Measurements from ENCODE around the gene KATNB1.
"Not testable (repeated sequence)": the region's sequence is repeated elsewhere in the genome, so short reads cannot be mapped to it uniquely, and the experiment has no call there.

Gene KATNB1

DNA sequence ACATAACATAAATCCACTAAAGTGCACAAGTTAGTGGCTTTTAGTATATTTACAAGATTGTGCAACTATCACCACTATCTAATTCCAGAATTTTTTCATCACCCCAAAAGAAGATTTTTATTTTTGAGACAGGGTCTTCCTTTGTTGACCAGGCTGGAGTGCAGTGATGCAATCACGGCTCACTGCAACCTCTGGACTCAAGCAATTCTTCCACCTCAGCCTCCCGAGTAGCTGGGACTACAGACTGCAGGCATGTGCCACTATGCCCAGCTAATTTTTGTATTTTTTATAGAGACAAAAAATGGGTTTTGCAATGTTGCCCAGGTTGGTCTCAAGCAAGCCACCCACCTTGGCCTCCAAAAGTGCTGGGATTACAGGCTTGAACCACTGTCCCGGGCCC is 25.9 kb upstream of the KATNB1 start:
- Mint-ChIP-seq H3K27ac (no peak overlapping the region), H3K27me3 (no peaks in the 10 kb centered on the region), H3K9me3 (ENCODE audit: low read depth) (no peaks in the 10 kb centered on the region), H3K4me1 (ENCODE audit: low read depth) (no peaks in the 10 kb centered on the region), H3K4me3 (no peak overlapping the region), H3K36me3 (peaks cover 2% of the 10 kb centered on the region)

DNA sequence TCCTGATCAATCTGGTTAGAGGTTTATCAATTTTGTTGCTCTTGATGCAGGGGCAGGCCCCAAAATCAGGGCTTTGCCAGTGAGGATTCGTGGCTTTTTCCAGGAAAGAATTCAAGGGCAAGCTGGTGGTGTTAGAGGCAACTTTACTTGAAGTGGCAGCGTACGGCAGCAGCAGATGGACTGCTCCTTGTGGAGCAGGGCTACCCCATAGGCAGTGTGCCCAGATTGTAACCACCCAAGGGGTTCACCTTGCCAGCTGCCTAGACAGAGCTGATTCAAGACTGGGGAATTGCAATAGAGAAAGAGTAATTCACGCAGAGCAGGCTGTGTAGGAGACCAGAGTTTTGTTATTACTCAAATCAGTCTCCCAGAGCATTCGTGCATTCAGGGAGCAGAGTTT is 24.2 kb upstream of the KATNB1 start:
- Mint-ChIP-seq H3K36me3 (peaks cover 2% of the 10 kb centered on the region), H3K27me3 (no peaks in the 10 kb centered on the region), H3K9me3 (ENCODE audit: low read depth) (no peaks in the 10 kb centered on the region), H3K4me3 (no peak overlapping the region), H3K27ac (no peak overlapping the region), H3K4me1 (ENCODE audit: low read depth) (no peaks in the 10 kb centered on the region)

DNA sequence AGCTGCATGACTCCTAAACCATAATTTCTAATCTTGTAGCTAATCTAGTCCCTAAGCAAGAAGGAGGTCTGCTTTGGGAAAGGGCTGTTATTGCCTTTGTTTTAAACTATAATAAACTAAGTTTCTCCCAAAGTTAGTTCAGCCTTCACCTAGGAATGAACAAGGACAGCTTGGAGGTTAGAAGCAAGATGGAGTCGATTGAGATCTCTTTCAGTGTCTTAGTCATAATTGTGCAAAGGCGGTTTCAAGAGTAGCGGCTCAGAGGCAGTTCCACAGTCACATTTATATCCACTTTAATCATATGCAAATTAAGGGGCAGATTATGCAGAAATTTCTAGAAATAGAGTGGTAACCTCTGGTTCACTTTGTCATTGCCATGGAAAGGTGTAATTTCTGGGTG is 23.6 kb upstream of the KATNB1 start:
- Mint-ChIP-seq H3K36me3 (peaks cover 2% of the 10 kb centered on the region), H3K9me3 (ENCODE audit: low read depth) (no peaks in the 10 kb centered on the region), H3K27ac (peak overlapping the region; percentile 24), H3K4me3 (no peak overlapping the region), H3K27me3 (no peaks in the 10 kb centered on the region), H3K4me1 (ENCODE audit: low read depth) (no peaks in the 10 kb centered on the region)

DNA sequence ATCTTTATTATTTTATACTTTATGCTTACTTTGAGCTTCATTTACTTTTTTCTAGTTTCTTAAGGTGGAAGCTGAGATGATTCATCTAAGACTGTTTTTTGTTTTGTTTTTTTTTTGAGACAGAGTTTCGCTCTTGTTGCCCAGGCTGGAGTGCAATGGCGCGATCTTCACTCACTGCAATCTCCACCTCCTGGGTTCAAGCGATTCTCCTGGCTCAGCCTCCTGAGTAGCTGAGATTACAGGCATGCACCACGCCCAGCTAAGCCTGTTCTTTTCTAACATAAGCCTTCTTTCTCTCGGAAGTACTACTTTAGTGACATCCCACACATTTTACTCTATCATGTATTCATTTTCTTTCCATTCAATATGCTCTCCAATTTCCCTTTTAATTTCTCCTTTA is 23.0 kb upstream of the KATNB1 start:
- not testable (repeated sequence) for H3K9me3 Mint-ChIP-seq (ENCODE audit: low read depth); H3K27ac Mint-ChIP-seq; H3K36me3 Mint-ChIP-seq; H3K4me3 Mint-ChIP-seq; H3K4me1 Mint-ChIP-seq (ENCODE audit: low read depth); H3K27me3 Mint-ChIP-seq

DNA sequence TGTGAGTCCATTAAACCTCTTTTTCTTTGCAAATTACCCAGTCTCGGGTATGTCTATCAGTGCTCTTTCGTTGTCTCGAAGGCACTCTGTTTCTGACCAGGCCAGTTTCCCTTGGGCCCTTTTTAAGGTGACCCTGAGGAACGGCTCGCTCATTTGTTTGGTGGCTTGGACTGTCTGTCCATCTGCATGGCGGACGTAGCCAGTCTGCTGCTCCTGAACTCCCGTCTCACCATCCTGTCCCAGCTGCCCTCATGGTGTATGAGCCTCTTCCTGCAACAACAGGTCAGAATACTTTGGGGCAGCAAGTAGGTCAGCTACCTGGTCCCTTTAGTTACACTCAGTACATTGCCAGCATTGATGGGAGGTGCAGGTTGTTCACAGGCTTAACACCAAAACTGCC is 22.0 kb upstream of the KATNB1 start:
- Mint-ChIP-seq H3K27ac (no peak overlapping the region), H3K36me3 (no peaks in the 10 kb centered on the region), H3K4me3 (no peak overlapping the region), H3K27me3 (no peaks in the 10 kb centered on the region), H3K4me1 (ENCODE audit: low read depth) (no peaks in the 10 kb centered on the region), H3K9me3 (ENCODE audit: low read depth) (no peaks in the 10 kb centered on the region)

DNA sequence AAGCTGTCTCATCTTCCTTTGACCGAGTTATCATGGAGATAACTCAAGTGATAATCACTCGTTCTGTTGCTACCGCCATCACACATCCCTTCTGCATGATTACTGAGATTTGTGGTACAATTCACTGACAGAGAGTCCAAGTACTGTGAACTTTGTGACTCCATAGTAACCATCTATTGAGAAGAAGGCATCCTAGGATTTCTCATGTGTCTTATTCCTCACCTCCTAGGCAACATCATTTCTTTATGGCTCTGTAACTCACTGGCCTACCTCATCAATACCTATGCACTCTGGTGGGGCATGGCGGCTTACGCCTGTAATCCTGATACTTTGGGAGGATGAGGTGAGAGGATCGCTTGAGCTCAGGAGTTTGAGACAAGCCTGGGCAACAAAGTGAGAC is 21.5 kb upstream of the KATNB1 start:
- no peaks in the 10 kb centered on the region for H3K9me3 Mint-ChIP-seq (ENCODE audit: low read depth)
- no peaks in the 10 kb centered on the region for H3K27me3 Mint-ChIP-seq
- H3K27ac Mint-ChIP-seq: no peak overlapping the region
- H3K4me1 Mint-ChIP-seq (ENCODE audit: low read depth): no peaks in the 10 kb centered on the region
- no peak overlapping the region for H3K4me3 Mint-ChIP-seq
- no peaks in the 10 kb centered on the region for H3K36me3 Mint-ChIP-seq

DNA sequence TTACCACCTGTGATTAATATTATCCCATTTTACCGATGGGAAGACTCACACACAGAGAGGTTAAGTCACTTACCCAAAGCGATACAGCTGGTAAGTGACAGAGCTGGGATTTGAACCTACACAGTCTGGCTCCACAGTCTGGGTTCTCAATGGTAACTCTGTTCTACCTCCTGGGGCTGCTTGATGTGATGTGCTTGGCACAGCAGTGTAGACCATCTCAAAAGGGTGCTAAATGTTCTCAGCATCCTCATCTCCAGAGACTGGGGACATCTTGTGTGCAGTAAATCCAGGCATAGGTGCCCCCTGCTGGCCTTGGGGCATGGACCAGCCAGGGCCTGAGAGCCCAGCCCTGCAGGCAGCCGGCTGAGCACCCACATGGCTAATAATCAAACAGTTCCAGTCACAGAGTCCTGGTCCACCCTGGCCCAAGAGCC is 15.4 kb upstream of the KATNB1 start:
- Mint-ChIP-seq H3K27ac (no peak overlapping the region), H3K36me3 (no peaks in the 10 kb centered on the region), H3K9me3 (ENCODE audit: low read depth) (no peaks in the 10 kb centered on the region), H3K4me3 (no peak overlapping the region), H3K27me3 (no peaks in the 10 kb centered on the region), H3K4me1 (ENCODE audit: low read depth) (no peaks in the 10 kb centered on the region)

DNA sequence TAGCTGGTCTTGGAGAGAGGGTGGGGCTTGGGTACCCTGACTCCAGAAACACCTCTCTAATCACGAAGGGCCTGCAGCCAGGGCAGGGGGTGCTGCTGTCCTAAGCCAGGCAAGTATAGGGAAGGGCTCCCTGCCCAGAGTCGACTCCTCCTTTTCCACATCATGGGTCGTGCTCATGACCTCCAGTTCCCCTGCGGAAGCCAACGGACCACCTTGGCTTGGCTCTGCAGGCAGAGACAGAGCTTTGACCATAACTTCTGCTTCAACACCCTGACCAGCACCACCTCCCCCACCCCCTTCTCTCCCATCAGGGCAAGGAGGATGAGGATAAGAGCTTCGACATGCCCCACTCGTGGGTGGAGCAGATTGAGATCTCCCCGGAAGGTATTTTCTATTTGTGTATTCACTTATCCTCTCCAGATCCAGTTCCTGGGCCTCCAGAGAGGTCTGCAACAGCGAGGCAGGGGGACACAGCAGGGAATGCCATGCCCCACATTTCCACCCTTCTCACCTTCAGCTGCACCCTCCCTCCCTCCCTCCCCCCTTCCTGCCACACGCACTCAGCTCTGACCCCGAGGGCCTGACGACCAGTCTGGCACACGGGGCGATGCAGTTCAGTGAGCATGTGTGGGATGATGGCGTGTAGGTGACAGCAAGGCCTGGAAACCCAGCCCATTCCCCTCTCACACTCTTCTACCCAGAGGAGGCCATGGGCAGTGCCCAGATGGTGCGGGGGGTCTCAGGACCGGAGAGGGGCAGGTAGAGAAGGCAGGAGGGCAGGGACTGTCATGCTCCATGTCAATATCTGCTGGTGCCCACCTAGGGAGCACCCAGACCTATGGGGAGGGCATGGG is 14.0 kb upstream of the KATNB1 start:
- Mint-ChIP-seq H3K4me1 (ENCODE audit: low read depth) (no peaks in the 10 kb centered on the region), H3K36me3 (no peaks in the 10 kb centered on the region)

DNA sequence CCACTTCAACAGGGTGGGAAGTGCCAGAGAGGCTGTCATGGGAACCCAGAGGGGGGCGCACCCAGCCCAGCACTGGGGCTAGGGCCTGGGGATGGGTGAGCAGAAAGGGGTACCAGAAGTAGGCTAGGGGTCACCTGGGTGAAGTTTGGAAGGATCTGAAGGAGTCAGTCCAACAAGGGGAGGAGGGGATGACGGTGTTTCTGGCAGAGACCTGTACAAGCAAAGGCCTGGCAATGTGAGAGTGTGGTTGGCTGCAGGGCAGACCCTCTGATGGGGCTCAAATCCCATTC is 13.4 kb upstream of the KATNB1 start:
- Mint-ChIP-seq H3K9me3 (ENCODE audit: low read depth) (no peaks in the 10 kb centered on the region), H3K36me3 (no peaks in the 10 kb centered on the region), H3K4me3 (no peak overlapping the region), H3K27ac (no peak overlapping the region), H3K27me3 (no peaks in the 10 kb centered on the region), H3K4me1 (ENCODE audit: low read depth) (no peaks in the 10 kb centered on the region)

More for the DNA sequence above, 14.0 kb upstream of the KATNB1 start:
- H3K27me3 Mint-ChIP-seq: no peaks in the 10 kb centered on the region
- no peaks in the 10 kb centered on the region for H3K9me3 Mint-ChIP-seq (ENCODE audit: low read depth)
- no peak overlapping the region for H3K4me3 Mint-ChIP-seq
- H3K27ac Mint-ChIP-seq: no peak overlapping the region

DNA sequence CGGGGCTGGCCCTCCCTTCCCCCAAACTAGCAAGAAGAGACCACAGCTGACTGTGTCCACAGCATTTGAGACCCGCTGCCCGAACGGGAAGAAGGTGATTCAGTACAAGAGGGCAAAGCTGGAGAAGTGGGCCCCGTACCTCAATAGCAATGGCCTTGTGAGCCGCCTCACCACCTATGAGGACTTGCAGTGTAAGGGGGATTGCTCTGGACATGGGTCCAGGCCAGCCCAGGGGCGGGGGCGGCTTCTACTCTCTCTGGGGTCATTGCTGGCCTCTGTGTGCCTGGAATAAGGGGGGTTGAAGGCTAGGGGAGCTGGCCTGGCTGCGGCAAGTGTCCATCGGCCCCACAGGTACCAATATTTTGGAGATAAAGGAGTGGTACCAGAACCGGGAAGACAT is 12.9 kb upstream of the KATNB1 start:
- H3K4me1 Mint-ChIP-seq (ENCODE audit: low read depth): no peaks in the 10 kb centered on the region
- no peak overlapping the region for H3K4me3 Mint-ChIP-seq
- no peaks in the 10 kb centered on the region for H3K27me3 Mint-ChIP-seq
- H3K27ac Mint-ChIP-seq: no peak overlapping the region
- H3K9me3 Mint-ChIP-seq (ENCODE audit: low read depth): no peaks in the 10 kb centered on the region
- H3K36me3 Mint-ChIP-seq: no peaks in the 10 kb centered on the region

DNA sequence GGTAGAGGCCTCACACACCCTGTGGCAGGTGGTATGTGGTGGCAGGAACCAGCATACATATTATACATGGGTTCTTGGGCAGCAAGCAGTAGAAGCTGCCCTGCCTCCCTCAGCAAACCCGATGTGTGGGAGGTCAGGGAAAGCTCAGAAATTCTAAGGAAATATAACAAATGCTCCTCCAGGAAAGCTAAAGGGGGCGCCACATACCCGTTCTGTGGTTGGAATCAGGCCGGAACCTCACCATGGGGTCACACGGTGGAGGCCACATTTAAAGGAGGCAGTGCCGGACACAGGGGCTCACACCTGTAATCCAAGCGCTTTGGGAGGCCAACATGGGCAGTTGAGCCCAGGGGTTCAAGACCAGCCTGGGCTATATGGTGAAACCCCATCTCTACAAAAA is 12.4 kb upstream of the KATNB1 start:
- Mint-ChIP-seq H3K4me3 (no peak overlapping the region), H3K36me3 (no peaks in the 10 kb centered on the region), H3K9me3 (ENCODE audit: low read depth) (no peaks in the 10 kb centered on the region), H3K27ac (no peak overlapping the region), H3K4me1 (ENCODE audit: low read depth) (no peaks in the 10 kb centered on the region), H3K27me3 (no peaks in the 10 kb centered on the region)

DNA sequence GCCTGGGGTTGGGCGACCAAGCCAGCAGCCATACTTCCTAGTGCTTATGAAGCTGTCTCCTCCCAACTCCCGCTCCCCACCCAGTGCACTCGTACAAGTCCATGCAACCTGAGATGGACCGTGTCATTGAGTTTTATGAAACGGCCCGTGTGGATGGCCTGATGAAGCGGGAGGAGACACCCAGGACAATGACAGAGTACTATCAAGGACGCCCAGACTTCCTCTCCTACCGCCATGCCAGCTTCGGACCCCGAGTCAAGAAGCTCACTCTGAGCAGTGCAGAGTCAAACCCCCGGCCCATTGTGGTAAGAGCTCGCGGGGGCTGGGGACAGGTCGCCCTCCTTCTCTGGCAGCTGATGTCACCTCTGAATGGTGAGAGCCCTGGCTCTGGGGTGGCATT is 11.0 kb upstream of the KATNB1 start:
- H3K36me3 Mint-ChIP-seq: no peaks in the 10 kb centered on the region
- no peak overlapping the region for H3K4me3 Mint-ChIP-seq
- no peaks in the 10 kb centered on the region for H3K27me3 Mint-ChIP-seq
- no peaks in the 10 kb centered on the region for H3K9me3 Mint-ChIP-seq (ENCODE audit: low read depth)
- no peak overlapping the region for H3K27ac Mint-ChIP-seq
- H3K4me1 Mint-ChIP-seq (ENCODE audit: low read depth): no peaks in the 10 kb centered on the region

DNA sequence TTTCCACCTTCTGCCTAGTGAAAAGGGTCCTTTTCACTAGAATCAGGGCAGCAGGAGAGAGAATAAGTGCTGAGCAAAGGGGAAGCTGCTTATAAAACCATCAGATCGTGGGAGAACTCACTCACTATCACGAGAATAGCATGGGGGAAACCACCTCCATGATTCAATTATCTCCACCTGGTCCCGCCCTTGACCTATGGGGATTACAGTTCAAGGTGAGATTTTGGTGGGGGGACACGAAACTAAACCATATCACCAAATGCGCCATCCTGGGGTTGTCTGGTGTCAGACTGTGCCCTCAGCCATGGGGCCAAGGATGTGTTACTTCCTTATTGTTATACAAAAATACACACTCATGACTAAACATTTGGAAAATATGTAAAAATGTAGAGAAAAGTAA is 10.4 kb upstream of the KATNB1 start:
- no peaks in the 10 kb centered on the region for H3K27me3 Mint-ChIP-seq
- H3K9me3 Mint-ChIP-seq (ENCODE audit: low read depth): no peaks in the 10 kb centered on the region
- no peaks in the 10 kb centered on the region for H3K4me1 Mint-ChIP-seq (ENCODE audit: low read depth)
- H3K27ac Mint-ChIP-seq: no peak overlapping the region
- no peaks in the 10 kb centered on the region for H3K36me3 Mint-ChIP-seq
- H3K4me3 Mint-ChIP-seq: no peak overlapping the region

DNA sequence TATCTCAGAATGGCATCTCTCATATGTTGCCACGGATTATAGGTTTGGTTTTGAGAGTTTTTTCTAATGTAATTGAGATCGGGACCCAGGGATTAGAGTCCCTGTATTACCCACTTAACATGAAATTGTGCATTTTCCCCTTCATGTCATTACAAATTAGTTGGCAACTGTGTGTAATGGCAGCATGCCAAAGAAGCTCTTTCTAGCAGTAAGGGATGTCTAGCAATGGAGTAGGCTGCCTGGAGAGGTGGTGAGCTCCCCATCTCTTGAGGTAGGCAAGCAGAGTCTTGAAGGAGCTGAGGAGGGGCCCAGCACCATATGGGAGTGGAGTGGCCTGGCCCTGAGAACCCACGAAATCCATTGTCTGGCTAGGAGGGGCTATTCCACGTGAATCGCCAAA is 10.0 kb upstream of the KATNB1 start:
- Mint-ChIP-seq H3K27ac (no peak overlapping the region), H3K9me3 (ENCODE audit: low read depth) (no peaks in the 10 kb centered on the region)

DNA sequence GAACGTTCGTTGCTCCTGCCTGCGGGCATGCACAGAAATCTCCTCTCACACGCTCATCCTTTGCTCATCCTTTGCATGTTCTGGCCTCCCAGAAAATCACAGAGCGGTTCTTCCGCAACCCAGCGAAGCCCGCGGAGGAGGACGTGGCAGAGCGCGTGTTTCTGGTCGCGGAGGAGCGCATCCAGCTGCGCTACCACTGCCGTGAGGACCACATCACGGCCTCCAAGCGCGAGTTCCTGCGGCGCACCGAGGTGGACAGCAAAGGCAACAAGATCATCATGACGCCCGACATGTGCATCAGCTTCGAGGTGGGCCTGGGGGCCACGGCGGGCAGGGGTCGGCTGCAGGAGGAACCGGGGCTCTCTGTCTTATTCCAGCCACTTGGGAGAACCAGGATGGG is 9.6 kb upstream of the KATNB1 start:
- Mint-ChIP-seq H3K4me1 (ENCODE audit: low read depth) (no peaks in the 10 kb centered on the region), H3K4me3 (no peak overlapping the region), H3K27me3 (no peaks in the 10 kb centered on the region), H3K27ac (no peak overlapping the region), H3K9me3 (ENCODE audit: low read depth) (no peaks in the 10 kb centered on the region), H3K36me3 (no peaks in the 10 kb centered on the region)

More for the DNA sequence above, 10.0 kb upstream of the KATNB1 start:
- Mint-ChIP-seq H3K4me1 (ENCODE audit: low read depth) (no peaks in the 10 kb centered on the region), H3K4me3 (no peak overlapping the region), H3K36me3 (no peaks in the 10 kb centered on the region), H3K27me3 (no peaks in the 10 kb centered on the region)

DNA sequence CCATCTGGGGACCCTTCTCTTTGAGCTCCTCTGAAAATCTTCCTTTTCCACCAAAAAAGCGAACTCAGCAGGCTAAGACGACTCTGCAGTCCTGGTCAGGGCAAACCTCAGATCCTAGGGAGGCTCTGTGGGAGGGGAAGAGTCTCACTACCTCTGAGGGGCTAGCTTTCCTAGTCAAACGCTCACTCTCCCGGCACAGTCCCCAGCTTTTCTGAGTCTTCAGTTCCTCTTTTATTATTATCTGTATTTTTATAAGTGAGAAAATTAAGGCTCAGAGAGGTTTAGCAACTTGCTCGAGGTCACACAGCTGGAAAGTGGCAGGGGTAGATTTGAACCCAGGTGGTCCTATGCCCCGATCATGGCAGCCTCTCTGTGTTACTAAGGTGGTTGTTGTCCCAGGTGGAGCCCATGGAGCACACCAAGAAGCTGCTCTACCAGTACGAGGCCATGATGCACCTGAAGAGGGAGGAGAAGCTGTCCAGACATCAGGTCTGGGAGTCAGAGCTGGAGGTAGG is 9.1 kb upstream of the KATNB1 start:
- H3K27ac Mint-ChIP-seq: no peak overlapping the region
- H3K27me3 Mint-ChIP-seq: no peaks in the 10 kb centered on the region
- H3K4me3 Mint-ChIP-seq: no peak overlapping the region
- H3K9me3 Mint-ChIP-seq (ENCODE audit: low read depth): no peaks in the 10 kb centered on the region
- H3K4me1 Mint-ChIP-seq (ENCODE audit: low read depth): no peaks in the 10 kb centered on the region
- H3K36me3 Mint-ChIP-seq: no peaks in the 10 kb centered on the region

Measured in activated naive CD8-positive, alpha-beta T cell (primary cell).